GM12875 (cell line): ENCODE results near the gene AKAP11.

ENCODE experiments used
- H3K4me3 ChIP-seq: one replicate; pipeline ENCODE4 v1.5.1; 2011; ENCODE audit warnings: low read depth, low read length, control low read depth
- TF ChIP-seq, protein P1 (sequence below): IDR thresholded peaks from 2 replicates; pipeline ENCODE4 v1.5.1; 2011; ENCODE audit warnings: low read depth, mild to moderate bottlenecking, control low read depth, inconsistent platforms, low read length, moderate library complexity, borderline replicate concordance; ENCODE audit not compliant: insufficient read depth

AKAP11 gene

GRCh38 chr13:42318570-42318969 lies 46.6 kb downstream of the AKAP11 start:
- no peak overlapping the region for H3K4me3 ChIP-seq
- TF ChIP-seq, protein P1, sequence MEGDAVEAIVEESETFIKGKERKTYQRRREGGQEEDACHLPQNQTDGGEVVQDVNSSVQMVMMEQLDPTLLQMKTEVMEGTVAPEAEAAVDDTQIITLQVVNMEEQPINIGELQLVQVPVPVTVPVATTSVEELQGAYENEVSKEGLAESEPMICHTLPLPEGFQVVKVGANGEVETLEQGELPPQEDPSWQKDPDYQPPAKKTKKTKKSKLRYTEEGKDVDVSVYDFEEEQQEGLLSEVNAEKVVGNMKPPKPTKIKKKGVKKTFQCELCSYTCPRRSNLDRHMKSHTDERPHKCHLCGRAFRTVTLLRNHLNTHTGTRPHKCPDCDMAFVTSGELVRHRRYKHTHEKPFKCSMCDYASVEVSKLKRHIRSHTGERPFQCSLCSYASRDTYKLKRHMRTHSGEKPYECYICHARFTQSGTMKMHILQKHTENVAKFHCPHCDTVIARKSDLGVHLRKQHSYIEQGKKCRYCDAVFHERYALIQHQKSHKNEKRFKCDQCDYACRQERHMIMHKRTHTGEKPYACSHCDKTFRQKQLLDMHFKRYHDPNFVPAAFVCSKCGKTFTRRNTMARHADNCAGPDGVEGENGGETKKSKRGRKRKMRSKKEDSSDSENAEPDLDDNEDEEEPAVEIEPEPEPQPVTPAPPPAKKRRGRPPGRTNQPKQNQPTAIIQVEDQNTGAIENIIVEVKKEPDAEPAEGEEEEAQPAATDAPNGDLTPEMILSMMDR: no peak

- TF ChIP-seq, protein P1: no peak
- H3K4me3 ChIP-seq: no peak overlapping the region
Measured at GRCh38 chr13:42320375-42320787, 48.4 kb downstream of the AKAP11 start.

DNA sequence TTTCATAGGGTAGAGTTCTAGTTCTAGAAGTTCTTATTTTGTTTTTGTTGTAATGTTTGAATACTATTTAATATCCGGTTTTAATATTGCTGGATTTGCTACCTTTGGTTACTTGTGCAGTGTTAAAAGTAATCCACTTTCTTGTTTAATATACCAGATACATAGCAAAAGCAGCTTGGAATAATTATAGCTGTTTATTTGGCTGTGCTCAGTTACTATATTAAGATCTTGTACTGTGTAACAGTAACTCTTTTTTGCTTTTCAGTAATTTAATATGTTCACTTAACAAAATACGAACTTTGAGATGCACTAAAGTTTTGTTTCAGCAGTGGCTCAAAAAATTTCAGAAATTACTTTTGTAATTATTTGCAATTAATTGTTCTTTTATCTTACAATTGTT lies 50.9 kb downstream of the AKAP11 start:
- H3K4me3 ChIP-seq: no peak overlapping the region
- TF ChIP-seq, protein P1: no peak

- TF ChIP-seq, protein P1: no peak
- no peak overlapping the region for H3K4me3 ChIP-seq
Measured at GRCh38 chr13:42324704-42325103, 52.8 kb downstream of the AKAP11 start.

DNA sequence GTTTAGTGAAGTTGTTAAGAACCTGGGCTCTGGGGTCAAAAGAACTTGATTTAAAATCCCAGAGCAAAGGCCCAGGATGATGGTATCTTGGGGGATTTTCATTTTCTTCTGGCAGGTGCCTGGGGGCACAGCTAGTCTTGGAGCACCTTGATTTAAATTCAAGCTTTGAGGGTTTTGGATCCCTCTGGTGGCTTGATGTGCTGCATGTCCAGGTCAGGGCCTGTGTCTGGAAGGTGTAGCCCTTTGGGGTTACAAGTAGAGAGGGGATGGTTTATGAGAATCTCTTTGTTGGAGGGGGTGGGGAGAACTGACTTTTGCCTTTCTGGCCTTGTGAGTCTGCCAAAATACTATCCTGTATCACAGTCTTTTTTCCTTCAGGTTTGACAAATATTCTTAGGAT lies 55.8 kb downstream of the AKAP11 start:
- H3K4me3 ChIP-seq: no peak overlapping the region
- TF ChIP-seq, protein P1: no peak

DNA sequence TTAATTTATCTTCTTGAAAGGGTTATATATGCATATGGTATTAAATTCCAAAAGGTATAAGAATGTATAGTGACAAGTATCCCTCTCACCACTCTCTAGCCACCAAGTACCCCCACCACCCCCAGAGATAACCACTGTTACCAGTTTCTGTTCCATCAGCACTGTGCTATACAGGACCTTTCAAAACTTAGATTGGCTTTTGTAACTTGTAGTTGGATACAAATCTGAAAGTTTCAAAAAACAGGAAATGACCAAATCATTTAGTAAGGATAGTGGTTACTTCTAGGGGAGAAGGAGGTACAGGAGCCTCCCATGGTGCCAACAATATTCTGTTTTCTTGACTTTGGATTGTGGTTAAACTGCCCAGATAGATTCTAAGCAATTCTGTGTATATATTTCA lies 56.7 kb downstream of the AKAP11 start:
- TF ChIP-seq, protein P1: no peak
- H3K4me3 ChIP-seq: no peak overlapping the region

DNA sequence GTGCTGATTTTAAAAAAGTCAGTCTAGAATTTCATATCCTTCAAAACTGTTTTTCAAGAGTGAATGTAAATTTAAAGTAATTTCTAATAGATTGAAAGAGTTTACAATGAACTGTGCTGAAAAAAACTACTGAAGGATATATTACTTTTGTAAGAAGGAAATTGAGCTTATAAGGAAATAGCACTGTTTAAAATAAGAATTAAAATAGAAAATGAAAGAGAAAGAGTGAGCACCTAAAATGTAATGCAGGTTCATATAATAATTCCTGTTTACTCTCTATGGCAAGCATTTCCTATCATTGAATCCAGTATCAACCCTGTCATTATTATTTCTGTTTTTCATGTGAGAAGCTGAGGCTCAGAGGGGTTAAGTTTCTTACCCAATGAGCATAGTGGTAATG lies 57.3 kb downstream of the AKAP11 start:
- TF ChIP-seq, protein P1: no peak
- H3K4me3 ChIP-seq: no peak overlapping the region
